GM19239 (cell line): ENCODE measurements around the gene NUP210.

Experiments
- DNase-seq: peaks from one replicate; pipeline ENCODE4 v3.0.0; 2011; ENCODE audit warnings: low spot score; ENCODE audit not compliant: insufficient read length
- FAIRE-seq: peaks from 2 replicates; lab custom pipeline; 2011; peaks lifted over from hg19 to GRCh38; lab: Jason Lieb, UNC

NUP210 gene

DNA sequence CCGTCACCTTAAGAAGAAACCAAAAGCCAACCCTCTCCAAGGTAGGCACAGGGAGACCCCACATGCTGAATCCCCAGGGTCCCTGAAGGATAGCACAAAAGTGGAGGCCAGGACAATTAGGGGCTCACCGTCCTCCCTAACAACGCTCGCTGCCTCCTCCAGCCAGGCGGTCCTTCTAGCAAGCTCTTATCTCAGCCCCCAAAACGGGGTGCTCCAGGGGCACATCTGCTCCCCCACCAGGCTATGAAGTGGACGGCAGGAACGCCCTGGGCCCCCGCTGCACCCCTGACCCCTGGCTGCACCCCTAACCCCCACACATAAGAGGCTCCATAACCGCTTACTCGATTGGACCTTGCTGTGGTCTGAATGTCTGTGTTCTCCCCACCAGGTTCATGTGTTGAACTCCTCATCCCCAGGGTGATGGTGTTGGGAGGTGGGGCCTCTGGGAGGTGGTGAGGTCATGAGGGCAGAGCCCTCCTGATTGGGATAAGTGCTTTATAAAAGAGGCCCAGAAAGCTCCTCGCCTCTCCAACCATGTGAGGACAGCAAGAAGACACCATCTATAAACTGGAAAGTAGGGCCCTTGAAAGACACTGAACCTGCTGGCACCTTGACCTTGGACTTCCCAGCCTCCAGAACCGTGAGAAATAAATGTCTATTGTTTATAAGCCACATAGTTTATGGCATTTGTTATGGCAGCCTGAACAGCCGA, 153.3 kb downstream of the NUP210 start:
- FAIRE-seq (no peak), DNase-seq (no peak)
